Erythroblast (primary cell): ENCODE results near the gene GARRE1.
A peak's percentile ranks its signal among the peaks of the same experiment; 100 is the strongest.
"Not testable (repeated sequence)": the region's sequence is repeated elsewhere in the genome, so short reads cannot be mapped to it uniquely, and the experiment has no call there.

ENCODE experiments used
- DNase-seq, 2 experiments: peaks; one replicate each; lab custom pipeline; 2025; lab: John Stamatoyannopoulos, UW
- GATA1 ChIP-seq: IDR thresholded peaks from 2 replicates; pipeline ENCODE4 v1.6.1; 2011; ENCODE audit warnings: low read depth, mild to moderate bottlenecking, control low read depth, low read length, moderate library complexity
- POLR2A ChIP-seq: IDR thresholded peaks from 2 replicates; pipeline ENCODE4 v1.6.1; 2011; ENCODE audit warnings: mild to moderate bottlenecking, low read length

Gene GARRE1

GRCh38 chr19:34241513-34242337 is 12.6 kb upstream of the GARRE1 start:
- TF ChIP-seq POLR2A: no peak
- TF ChIP-seq GATA1: no peak
- DNase-seq: peak; percentile 28 to 36

DNA sequence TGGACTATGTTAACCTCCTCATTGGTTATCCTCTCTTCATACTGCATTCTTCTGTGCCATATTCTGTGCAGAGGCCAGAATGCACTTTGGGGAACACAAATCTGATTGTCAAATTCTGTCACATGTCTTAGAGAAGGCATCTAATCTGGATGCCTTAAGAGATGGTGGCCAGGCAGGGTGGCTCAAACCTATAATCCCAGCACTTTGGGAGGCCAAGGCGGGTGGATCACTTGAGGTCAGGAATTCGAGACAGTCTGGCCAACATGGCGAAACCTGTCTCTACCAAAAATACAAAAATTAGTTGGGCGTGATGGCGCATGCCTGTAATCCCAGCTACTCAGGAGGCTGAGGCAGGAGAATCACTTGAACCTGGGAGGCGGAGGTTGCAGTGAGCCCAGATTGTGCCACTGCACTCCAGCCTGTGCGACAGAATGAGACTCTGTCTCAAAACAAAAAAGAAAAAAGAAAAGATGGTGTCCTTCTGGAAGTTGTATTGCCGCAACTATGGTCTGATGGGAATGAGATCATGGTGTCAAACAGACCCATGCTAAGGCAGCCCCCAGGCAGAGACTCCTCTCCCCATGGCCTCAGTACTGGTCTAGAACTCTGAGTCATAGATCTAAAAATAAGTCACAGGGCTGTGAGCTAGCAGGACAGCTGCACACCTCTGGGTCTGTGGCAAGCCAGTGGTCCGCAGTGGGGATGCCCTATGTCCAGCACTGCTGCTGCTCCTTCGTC is 11.0 kb upstream of the GARRE1 start:
- not testable (repeated sequence) for DNase-seq

DNA sequence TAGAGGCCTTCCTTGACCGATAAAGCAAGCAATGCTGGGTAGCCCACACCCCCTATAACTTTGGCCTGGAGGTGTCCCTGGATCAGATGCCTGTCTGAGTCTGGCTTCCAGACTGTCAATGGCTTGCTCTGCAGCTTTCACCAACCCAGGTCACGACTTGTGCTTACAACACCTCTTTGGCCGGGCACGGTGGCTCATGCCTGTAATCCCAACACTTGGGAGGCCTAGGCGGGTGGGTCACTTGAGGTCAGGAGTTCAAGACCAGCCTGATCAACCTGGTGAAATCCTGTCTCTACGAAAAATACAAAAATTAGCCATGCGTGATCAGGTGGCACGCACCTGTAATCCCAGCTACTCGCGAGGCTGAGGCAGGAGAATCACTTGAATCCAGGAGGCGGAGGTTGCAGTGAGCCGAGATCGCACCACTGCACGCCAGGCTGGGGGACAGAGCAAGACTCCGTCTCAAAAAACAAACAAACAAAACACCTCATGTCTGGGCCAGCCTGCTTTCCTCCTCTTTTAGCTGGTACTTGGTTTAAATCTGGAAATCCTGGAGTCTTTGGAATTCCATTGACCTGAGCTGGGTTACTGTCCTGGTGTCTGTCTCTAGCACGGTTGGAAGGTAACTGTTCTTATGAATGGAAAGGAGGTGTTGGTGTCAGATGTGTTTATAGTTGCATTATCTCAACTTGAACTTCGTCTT is 10.3 kb upstream of the GARRE1 start:
- DNase-seq: no peak
- TF ChIP-seq POLR2A (no peak), GATA1 (no peak)

DNA sequence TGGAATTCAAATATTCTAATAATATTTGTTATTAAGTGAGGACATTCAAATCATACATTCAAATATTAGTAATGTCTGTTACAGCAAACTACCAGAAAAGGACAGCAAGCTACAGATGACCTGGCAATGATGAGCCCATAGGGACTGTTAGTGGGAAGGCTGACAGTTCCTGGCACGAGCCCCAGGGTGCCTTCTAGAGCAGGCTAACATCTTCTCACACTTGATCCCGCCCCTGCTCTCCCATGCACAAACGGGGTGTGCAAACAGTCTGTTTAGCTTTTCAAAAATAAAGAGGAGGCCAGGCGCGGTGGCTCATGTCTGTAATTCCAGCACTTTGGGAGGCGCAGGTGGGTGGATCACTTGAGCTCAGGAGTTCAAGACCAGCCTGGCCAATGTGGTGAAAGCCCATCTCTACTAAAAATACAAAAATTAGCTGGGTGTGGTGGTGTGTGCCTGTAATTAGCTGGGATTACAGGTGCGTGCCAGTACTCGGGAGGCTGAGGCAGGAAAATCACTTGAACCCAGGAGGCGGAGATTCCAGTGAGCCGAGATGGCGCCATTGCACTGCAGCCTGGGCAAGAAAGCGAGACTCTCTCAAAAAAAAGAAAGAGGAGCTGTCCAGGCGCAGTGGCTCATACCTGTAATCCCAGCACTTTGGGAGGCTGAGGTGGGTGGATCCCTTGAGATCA is 9.6 kb upstream of the GARRE1 start:
- DNase-seq: no peak
- no peak for TF ChIP-seq POLR2A
- TF ChIP-seq GATA1: no peak

GRCh38 chr19:34246340-34246739 is 8.0 kb upstream of the GARRE1 start:
- DNase-seq: no peak
- no peak for TF ChIP-seq GATA1
- TF ChIP-seq POLR2A: no peak

- DNase-seq: no peak
- TF ChIP-seq POLR2A (no peak), GATA1 (no peak)
Observed at GRCh38 chr19:34248941-34249340, 5.4 kb upstream of the GARRE1 start.

GRCh38 chr19:34253167-34253566 is 1.2 kb upstream of the GARRE1 start:
- not testable (repeated sequence) for DNase-seq

- DNase-seq: not testable (repeated sequence)
Observed at GRCh38 chr19:34253681-34254045, 691 bp upstream of the GARRE1 start.

GRCh38 chr19:34254698-34255432 is 511 bp downstream of the GARRE1 start:
- DNase-seq: peak; percentile 82 to 84
- TF ChIP-seq POLR2A (no peak), GATA1 (no peak)

- TF ChIP-seq POLR2A (no peak), GATA1 (no peak)
- DNase-seq: no peak
Observed at GRCh38 chr19:34255546-34255945, 1.2 kb downstream of the GARRE1 start.

DNA sequence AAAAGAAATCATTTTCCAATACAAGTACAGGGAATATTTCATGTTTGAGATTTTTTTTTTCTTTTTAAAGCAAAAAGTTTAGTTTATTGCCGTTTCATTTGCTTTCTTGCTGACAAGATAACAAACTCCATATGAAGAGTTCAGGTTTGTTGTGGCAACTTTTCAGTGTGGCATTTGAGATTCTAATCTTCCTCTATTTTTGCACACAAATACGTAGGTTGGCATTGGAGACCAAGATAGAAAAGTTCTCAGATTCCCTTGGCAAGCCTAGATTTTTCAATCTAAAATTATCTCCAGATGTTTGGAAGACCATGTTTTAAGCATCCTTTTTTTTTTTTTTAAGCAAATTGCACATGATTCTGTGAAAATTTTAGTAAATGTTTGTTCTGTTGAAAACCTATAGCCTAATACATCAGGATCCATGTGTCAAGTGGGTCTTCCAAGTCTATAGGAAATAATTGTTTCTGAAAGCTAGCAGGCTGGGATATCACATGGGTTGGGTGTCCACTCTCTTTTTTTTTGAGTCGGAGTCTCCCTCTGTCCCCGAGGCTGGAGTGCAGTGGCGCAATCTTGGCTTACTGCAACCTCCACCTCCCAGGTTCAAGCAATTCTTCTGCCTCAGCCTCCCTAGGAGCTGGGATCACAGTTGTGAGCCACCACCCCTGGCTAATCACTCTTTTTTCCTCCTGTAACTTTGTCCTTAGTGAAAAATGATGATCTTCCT is 2.6 kb downstream of the GARRE1 start:
- no peak for DNase-seq
- TF ChIP-seq GATA1 (no peak), POLR2A (no peak)

DNA sequence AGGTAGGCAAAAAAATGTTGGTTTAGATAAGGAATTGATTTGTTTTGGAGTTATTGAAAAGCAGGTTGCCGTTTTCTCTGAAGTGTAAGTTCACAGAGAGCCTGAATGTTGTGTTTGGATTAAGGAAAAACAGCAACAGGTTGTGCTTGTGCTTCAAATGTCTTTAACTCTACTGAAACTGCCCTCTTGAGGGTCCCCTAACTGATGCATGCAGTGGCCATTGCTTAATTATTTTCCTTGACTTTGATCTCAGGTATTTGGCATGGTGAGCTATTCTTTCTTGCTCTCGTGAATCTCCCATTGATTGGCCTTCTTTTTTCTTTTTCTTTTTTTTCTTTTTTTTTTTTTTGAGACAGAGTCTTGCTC is 3.2 kb downstream of the GARRE1 start:
- no peak for TF ChIP-seq POLR2A
- TF ChIP-seq GATA1: no peak
- DNase-seq: no peak

DNA sequence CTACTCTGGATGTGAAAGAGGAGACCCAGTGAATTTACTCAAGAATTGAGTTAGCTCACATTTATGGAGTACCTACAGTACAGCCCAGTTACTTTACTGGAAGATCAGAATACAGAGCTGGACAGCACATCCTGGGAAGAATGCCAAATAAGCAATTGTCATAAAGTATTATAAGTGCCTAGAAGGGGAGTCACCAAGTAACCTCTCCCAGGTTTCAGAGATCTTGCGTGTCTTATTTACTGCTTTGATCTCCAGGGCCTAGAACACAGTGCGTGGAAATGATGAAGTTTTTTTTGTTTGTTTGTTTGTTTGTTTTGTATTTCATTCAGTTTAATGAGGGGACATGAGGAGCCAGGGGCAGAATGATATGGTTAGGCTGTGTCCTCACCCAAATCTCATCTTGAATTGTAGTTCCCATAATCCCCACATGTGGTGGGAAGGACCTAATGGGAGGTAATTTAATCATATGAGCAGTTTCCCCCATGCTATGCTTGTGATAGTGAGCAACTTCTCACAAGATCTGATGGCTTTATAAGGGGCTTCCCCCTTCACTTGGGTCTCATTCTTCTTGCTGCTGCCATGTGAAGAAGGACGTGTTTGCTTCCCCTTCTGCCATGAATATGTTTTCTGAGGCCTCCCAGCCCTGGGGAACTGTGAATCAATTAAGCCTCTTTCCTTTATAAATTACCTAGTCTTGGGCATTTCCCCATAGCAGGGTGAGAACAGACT is 5.2 kb downstream of the GARRE1 start:
- DNase-seq: no peak
- TF ChIP-seq POLR2A (no peak), GATA1 (no peak)
